Stimulated activated naive CD8-positive, alpha-beta T cell treated with anti-CD3 and anti-CD28 coated beads, Interleukin-15, Interleukin-2, amounts not matched to agents 100 ng/mL and 50 ng/mL, for 24 hours (primary cell): ENCODE results near the gene TIMM22.
"Not testable (repeated sequence)": the region's sequence is repeated elsewhere in the genome, so short reads cannot be mapped to it uniquely, and the experiment has no call there.

Source experiments
- H3K27ac Mint-ChIP-seq: one replicate; pipeline ENCODE4 v1.8.0; 2021; ENCODE audit warnings: mild to moderate bottlenecking, mixed read lengths
- H3K27me3 Mint-ChIP-seq: one replicate; pipeline ENCODE4 v1.8.0; 2021; ENCODE audit warnings: mixed read lengths
- H3K36me3 Mint-ChIP-seq: one replicate; pipeline ENCODE4 v1.8.0; 2021; ENCODE audit warnings: low read depth, mixed read lengths
- H3K4me1 Mint-ChIP-seq: one replicate; pipeline ENCODE4 v1.8.0; 2021; ENCODE audit warnings: low read depth, mixed read lengths
- H3K4me3 Mint-ChIP-seq: one replicate; pipeline ENCODE4 v1.8.0; 2021; ENCODE audit warnings: mild to moderate bottlenecking, mixed read lengths
- H3K9me3 Mint-ChIP-seq: one replicate; pipeline ENCODE4 v1.8.0; 2021; ENCODE audit warnings: mixed read lengths

TIMM22 gene

GRCh38 chr17:996554-997344 lies at the start of gene TIMM22:
Gene TIMM22, plus strand, starts transcription at chr17:997129. Its CDS starts 14 bp downstream, at chr17:997143.
- Mint-ChIP-seq H3K27ac (peak within 1 kb of the TSS; percentile 100), H3K9me3 (peaks cover 9% of the 10 kb centered on the region), H3K4me3 (peak within 1 kb of the TSS; percentile 96), H3K4me1 (peaks cover 27% of the 10 kb centered on the region), H3K27me3 (no peaks in the 10 kb centered on the region), H3K36me3 (peaks cover 24% of the 10 kb centered on the region)

GRCh38 chr17:948284-948852 lies 48.6 kb upstream of the TIMM22 start:
- no peaks in the 10 kb centered on the region for H3K9me3 Mint-ChIP-seq
- peaks cover 17% of the 10 kb centered on the region for H3K27me3 Mint-ChIP-seq
- H3K36me3 Mint-ChIP-seq: no peaks in the 10 kb centered on the region
- no peak overlapping the region for H3K4me3 Mint-ChIP-seq
- no peak overlapping the region for H3K27ac Mint-ChIP-seq
- no peaks in the 10 kb centered on the region for H3K4me1 Mint-ChIP-seq

GRCh38 chr17:949623-950303 lies 47.2 kb upstream of the TIMM22 start:
- Mint-ChIP-seq H3K27me3 (peaks cover 14% of the 10 kb centered on the region), H3K36me3 (no peaks in the 10 kb centered on the region), H3K4me3 (no peak overlapping the region), H3K4me1 (no peaks in the 10 kb centered on the region), H3K9me3 (no peaks in the 10 kb centered on the region), H3K27ac (no peak overlapping the region)

GRCh38 chr17:951325-952132 lies 45.4 kb upstream of the TIMM22 start:
- H3K27ac Mint-ChIP-seq: peak overlapping the region; percentile 67
- H3K36me3 Mint-ChIP-seq: no peaks in the 10 kb centered on the region
- no peaks in the 10 kb centered on the region for H3K4me1 Mint-ChIP-seq
- H3K27me3 Mint-ChIP-seq: peaks cover 14% of the 10 kb centered on the region
- H3K9me3 Mint-ChIP-seq: no peaks in the 10 kb centered on the region
- H3K4me3 Mint-ChIP-seq: no peak overlapping the region

GRCh38 chr17:952592-952991 lies 44.3 kb upstream of the TIMM22 start:
- not testable (repeated sequence) for H3K27ac Mint-ChIP-seq, H3K36me3 Mint-ChIP-seq, H3K9me3 Mint-ChIP-seq, H3K4me3 Mint-ChIP-seq, H3K4me1 Mint-ChIP-seq
- H3K27me3 Mint-ChIP-seq: peaks cover 14% of the 10 kb centered on the region

- H3K36me3 Mint-ChIP-seq: no peaks in the 10 kb centered on the region
- H3K27ac Mint-ChIP-seq: no peak overlapping the region
- H3K4me3 Mint-ChIP-seq: no peak overlapping the region
- peaks cover 14% of the 10 kb centered on the region for H3K27me3 Mint-ChIP-seq
- H3K4me1 Mint-ChIP-seq: no peaks in the 10 kb centered on the region
- H3K9me3 Mint-ChIP-seq: no peaks in the 10 kb centered on the region
These were observed 43.2 kb upstream of the TIMM22 start for GRCh38 chr17:953767-954166.

- Mint-ChIP-seq H3K4me1 (no peaks in the 10 kb centered on the region), H3K27ac (no peak overlapping the region), H3K4me3 (no peak overlapping the region), H3K9me3 (no peaks in the 10 kb centered on the region), H3K36me3 (no peaks in the 10 kb centered on the region), H3K27me3 (peaks cover 14% of the 10 kb centered on the region)
These were observed 42.3 kb upstream of the TIMM22 start for GRCh38 chr17:954431-955164.

- Mint-ChIP-seq H3K4me3 (no peak overlapping the region), H3K27me3 (peaks cover 6% of the 10 kb centered on the region), H3K9me3 (no peaks in the 10 kb centered on the region), H3K36me3 (no peaks in the 10 kb centered on the region), H3K4me1 (no peaks in the 10 kb centered on the region), H3K27ac (no peak overlapping the region)
These were observed 40.0 kb upstream of the TIMM22 start for GRCh38 chr17:956905-957304.

GRCh38 chr17:957856-958421 lies 39.0 kb upstream of the TIMM22 start:
- Mint-ChIP-seq H3K27ac (no peak overlapping the region), H3K4me3 (no peak overlapping the region), H3K9me3 (no peaks in the 10 kb centered on the region), H3K27me3 (peaks cover 5% of the 10 kb centered on the region), H3K36me3 (no peaks in the 10 kb centered on the region), H3K4me1 (no peaks in the 10 kb centered on the region)

GRCh38 chr17:958712-959451 lies 38.0 kb upstream of the TIMM22 start:
- Mint-ChIP-seq H3K9me3 (no peaks in the 10 kb centered on the region), H3K36me3 (no peaks in the 10 kb centered on the region), H3K4me3 (no peak overlapping the region), H3K27me3 (peaks cover 5% of the 10 kb centered on the region), H3K4me1 (no peaks in the 10 kb centered on the region), H3K27ac (no peak overlapping the region)

GRCh38 chr17:962166-962565 lies 34.8 kb upstream of the TIMM22 start:
- Mint-ChIP-seq H3K27ac (no peak overlapping the region), H3K36me3 (no peaks in the 10 kb centered on the region), H3K4me3 (no peak overlapping the region), H3K4me1 (no peaks in the 10 kb centered on the region), H3K27me3 (peaks cover 20% of the 10 kb centered on the region), H3K9me3 (no peaks in the 10 kb centered on the region)

- Mint-ChIP-seq H3K4me1 (no peaks in the 10 kb centered on the region), H3K27ac (no peak overlapping the region), H3K4me3 (no peak overlapping the region), H3K9me3 (no peaks in the 10 kb centered on the region), H3K27me3 (peaks cover 23% of the 10 kb centered on the region), H3K36me3 (no peaks in the 10 kb centered on the region)
These were observed 34.3 kb upstream of the TIMM22 start for GRCh38 chr17:962670-963069.

- Mint-ChIP-seq H3K27ac (no peak overlapping the region), H3K4me3 (no peak overlapping the region), H3K4me1 (peaks cover 9% of the 10 kb centered on the region), H3K27me3 (peaks cover 43% of the 10 kb centered on the region), H3K9me3 (no peaks in the 10 kb centered on the region), H3K36me3 (no peaks in the 10 kb centered on the region)
These were observed 32.1 kb upstream of the TIMM22 start for GRCh38 chr17:964876-965275.
